ENCODE results near the gene ZFYVE9. TPM values are rescaled to one million over a fixed set of nuclear protein-coding genes. Genes with fewer than 3 reads are reported as not detected.
A peak's percentile ranks its signal among the peaks of the same experiment; 100 is the strongest.

ZFYVE9 gene
- total and polyA plus RNA-seq, 2 donors (not counting 1 experiment from before 2014, with no cell fraction given): 13.5 to 44.6 TPM

GRCh38 chr1:52192436-52192835 lies 50.5 kb downstream of the ZFYVE9 start:
- Histone ChIP-seq H3K79me2 (ENCODE audit: control insufficient read depth, insufficient read depth, low read length) (no peaks in the 10 kb centered on the region), H3K36me3 (ENCODE audit: control insufficient read depth, insufficient read depth, low read length) (no peaks in the 10 kb centered on the region), H3K9me3 (ENCODE audit: control insufficient read depth, insufficient read depth, low read depth, low read length) (no peaks in the 10 kb centered on the region), H3K4me1 (ENCODE audit: control insufficient read depth, extremely low read depth, insufficient read depth, low read length) (peaks cover 2% of the 10 kb centered on the region), H3K4me3 (replicated peaks in 1 of 4; ENCODE audit: control extremely low read depth in 1 of 4, insufficient read depth in 1 of 4, low read depth in 3 of 4, low read length in 4 of 4) (no peak overlapping the region), H3K9ac (ENCODE audit: insufficient read depth, low read length) (no peak overlapping the region), H3K4me2 (ENCODE audit: extremely low read depth, insufficient read depth, low read length) (no peak overlapping the region), H3K27ac (ENCODE audit: insufficient read depth, low read length) (no peak overlapping the region), H4K20me1 (ENCODE audit: control insufficient read depth, extremely low read depth, insufficient read depth, low read length) (no peaks in the 10 kb centered on the region), H3K27me3 (ENCODE audit: control insufficient read depth, insufficient read depth, low read length) (no peaks in the 10 kb centered on the region), H2AFZ (ENCODE audit: low read length) (no peak overlapping the region)
- peak in 1 of 2 donors; percentile 10 for DNase-seq (ENCODE audit: low read depth in 2 of 2)
- no peak for TF ChIP-seq CTCF (conservative IDR thresholded peaks at IDR 0.05 in 1 of 2, IDR thresholded peaks at IDR 0.05 in 1 of 2; ENCODE audit: low read depth in 1 of 2, low read length in 2 of 2)
- TF ChIP-seq EZH2 (IDR thresholded peaks at IDR 0.05; ENCODE audit: low read length, missing control alignments): no peak

- no peaks in the 10 kb centered on the region for H3K9me3 ChIP-seq (ENCODE audit: control insufficient read depth, insufficient read depth, low read depth, low read length)
- H3K27ac ChIP-seq (ENCODE audit: insufficient read depth, low read length): no peak overlapping the region
- no peaks in the 10 kb centered on the region for H3K27me3 ChIP-seq (ENCODE audit: control insufficient read depth, insufficient read depth, low read length)
- peaks cover 2% of the 10 kb centered on the region for H3K4me1 ChIP-seq (ENCODE audit: control insufficient read depth, extremely low read depth, insufficient read depth, low read length)
- H3K36me3 ChIP-seq (ENCODE audit: control insufficient read depth, insufficient read depth, low read length): no peaks in the 10 kb centered on the region
- H4K20me1 ChIP-seq (ENCODE audit: control insufficient read depth, extremely low read depth, insufficient read depth, low read length): no peaks in the 10 kb centered on the region
- H3K4me2 ChIP-seq (ENCODE audit: extremely low read depth, insufficient read depth, low read length): no peak overlapping the region
- H3K9ac ChIP-seq (ENCODE audit: insufficient read depth, low read length): no peak overlapping the region
- no peaks in the 10 kb centered on the region for H3K79me2 ChIP-seq (ENCODE audit: control insufficient read depth, insufficient read depth, low read length)
- no peak overlapping the region for H3K4me3 ChIP-seq (replicated peaks in 1 of 4; ENCODE audit: control extremely low read depth in 1 of 4, insufficient read depth in 1 of 4, low read depth in 3 of 4, low read length in 4 of 4)
- no peak overlapping the region for H2AFZ ChIP-seq (ENCODE audit: low read length)
- TF ChIP-seq EZH2 (IDR thresholded peaks at IDR 0.05; ENCODE audit: low read length, missing control alignments) (no peak), CTCF (conservative IDR thresholded peaks at IDR 0.05 in 1 of 2, IDR thresholded peaks at IDR 0.05 in 1 of 2; ENCODE audit: low read depth in 1 of 2, low read length in 2 of 2) (no peak)
- DNase-seq (ENCODE audit: low read depth in 2 of 2): no peak
Measured at GRCh38 chr1:52193985-52194384, 52.1 kb downstream of the ZFYVE9 start.

GRCh38 chr1:52195161-52195560 lies 53.3 kb downstream of the ZFYVE9 start:
- Histone ChIP-seq H3K27ac (ENCODE audit: insufficient read depth, low read length) (no peak overlapping the region), H2AFZ (ENCODE audit: low read length) (no peak overlapping the region), H3K4me3 (replicated peaks in 1 of 4; ENCODE audit: control extremely low read depth in 1 of 4, insufficient read depth in 1 of 4, low read depth in 3 of 4, low read length in 4 of 4) (no peak overlapping the region), H3K9me3 (ENCODE audit: control insufficient read depth, insufficient read depth, low read depth, low read length) (no peaks in the 10 kb centered on the region), H3K4me1 (ENCODE audit: control insufficient read depth, extremely low read depth, insufficient read depth, low read length) (peaks cover 2% of the 10 kb centered on the region), H3K9ac (ENCODE audit: insufficient read depth, low read length) (no peak overlapping the region), H3K27me3 (ENCODE audit: control insufficient read depth, insufficient read depth, low read length) (no peaks in the 10 kb centered on the region), H4K20me1 (ENCODE audit: control insufficient read depth, extremely low read depth, insufficient read depth, low read length) (no peaks in the 10 kb centered on the region), H3K79me2 (ENCODE audit: control insufficient read depth, insufficient read depth, low read length) (no peaks in the 10 kb centered on the region), H3K36me3 (ENCODE audit: control insufficient read depth, insufficient read depth, low read length) (no peaks in the 10 kb centered on the region), H3K4me2 (ENCODE audit: extremely low read depth, insufficient read depth, low read length) (no peak overlapping the region)
- peak in 1 of 2 donors; percentile 74 for DNase-seq (ENCODE audit: low read depth in 2 of 2)
- TF ChIP-seq EZH2 (IDR thresholded peaks at IDR 0.05; ENCODE audit: low read length, missing control alignments) (no peak), CTCF (conservative IDR thresholded peaks at IDR 0.05 in 1 of 2, IDR thresholded peaks at IDR 0.05 in 1 of 2; ENCODE audit: low read depth in 1 of 2, low read length in 2 of 2) (no peak)
